ENCODE measurements around the gene DCPS.

The DCPS gene

GRCh38 chr11:126332221-126332711 is 28.4 kb downstream of the DCPS start:
- TF ChIP-seq CTCF (conservative IDR thresholded peaks at IDR 0.05; ENCODE audit: low read depth, low read length) = no peak
- peak; percentile 80 for DNase-seq (ENCODE audit: low read depth)
- H3K4me3 ChIP-seq (ENCODE audit: low read depth, low read length) = no peak overlapping the region

- no peak for TF ChIP-seq CTCF (conservative IDR thresholded peaks at IDR 0.05; ENCODE audit: low read depth, low read length)
- H3K4me3 ChIP-seq (ENCODE audit: low read depth, low read length) = no peak overlapping the region
- no peak for DNase-seq (ENCODE audit: low read depth)
Observed at GRCh38 chr11:126333142-126333541, 29.3 kb downstream of the DCPS start.

- peak; percentile 41 for DNase-seq (ENCODE audit: low read depth)
- no peak overlapping the region for H3K4me3 ChIP-seq (ENCODE audit: low read depth, low read length)
- no peak for TF ChIP-seq CTCF (conservative IDR thresholded peaks at IDR 0.05; ENCODE audit: low read depth, low read length)
Observed at GRCh38 chr11:126334659-126335462, 31.0 kb downstream of the DCPS start.

GRCh38 chr11:126335463-126335760 is 31.6 kb downstream of the DCPS start:
- TF ChIP-seq CTCF (conservative IDR thresholded peaks at IDR 0.05; ENCODE audit: low read depth, low read length) = no peak
- H3K4me3 ChIP-seq (ENCODE audit: low read depth, low read length) = no peak overlapping the region
- DNase-seq (ENCODE audit: low read depth) = no peak

GRCh38 chr11:126336138-126336541 is 32.3 kb downstream of the DCPS start:
- no peak for TF ChIP-seq CTCF (conservative IDR thresholded peaks at IDR 0.05; ENCODE audit: low read depth, low read length)
- DNase-seq (ENCODE audit: low read depth) = no peak
- H3K4me3 ChIP-seq (ENCODE audit: low read depth, low read length) = no peak overlapping the region

GRCh38 chr11:126336671-126337101 is 32.8 kb downstream of the DCPS start:
- TF ChIP-seq CTCF (conservative IDR thresholded peaks at IDR 0.05; ENCODE audit: low read depth, low read length) = no peak
- DNase-seq (ENCODE audit: low read depth) = peak; percentile 39
- no peak overlapping the region for H3K4me3 ChIP-seq (ENCODE audit: low read depth, low read length)

GRCh38 chr11:126337126-126337473 is 33.2 kb downstream of the DCPS start:
- DNase-seq (ENCODE audit: low read depth) = no peak
- H3K4me3 ChIP-seq (ENCODE audit: low read depth, low read length) = no peak overlapping the region
- TF ChIP-seq CTCF (conservative IDR thresholded peaks at IDR 0.05; ENCODE audit: low read depth, low read length) = no peak
